ENCODE measurements around the gene RNASE2.
"Not testable (repeated sequence)": the region's sequence is repeated elsewhere in the genome, so short reads cannot be mapped to it uniquely, and the experiment has no call there.

RNASE2 gene

DNA sequence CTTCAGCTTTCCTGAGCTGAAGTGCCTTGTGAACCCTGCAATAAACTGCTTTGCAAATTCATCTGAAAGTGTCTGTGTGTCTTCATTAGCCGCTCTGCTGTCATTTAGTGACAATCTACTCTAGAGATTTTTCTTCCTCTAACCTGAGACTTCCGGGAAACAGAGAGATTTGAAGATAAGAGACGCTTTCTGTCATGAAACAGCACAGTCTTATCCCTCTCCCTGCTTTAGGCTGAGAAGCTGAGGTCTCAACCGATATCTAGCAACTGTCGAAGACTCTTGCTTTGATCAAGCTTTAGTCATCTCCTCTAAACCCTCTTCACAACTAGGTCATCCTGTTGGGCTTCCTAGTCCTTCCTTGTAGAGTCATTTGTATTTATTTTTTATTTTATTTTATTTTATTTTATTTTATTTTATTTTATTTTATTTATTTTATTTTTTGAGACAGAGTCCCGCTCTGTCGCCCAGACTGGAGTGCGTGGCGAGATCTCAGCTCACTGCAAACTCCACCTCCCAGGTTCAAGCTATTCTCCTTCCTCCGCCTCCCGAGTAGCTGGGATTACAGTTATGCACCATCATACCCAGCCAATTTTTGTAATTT lies 1.2 kb downstream of the RNASE2 start:
- no peak overlapping the region for H3K4me3 ChIP-seq (ENCODE audit: low read depth, low read length)
- TF ChIP-seq, protein P1, sequence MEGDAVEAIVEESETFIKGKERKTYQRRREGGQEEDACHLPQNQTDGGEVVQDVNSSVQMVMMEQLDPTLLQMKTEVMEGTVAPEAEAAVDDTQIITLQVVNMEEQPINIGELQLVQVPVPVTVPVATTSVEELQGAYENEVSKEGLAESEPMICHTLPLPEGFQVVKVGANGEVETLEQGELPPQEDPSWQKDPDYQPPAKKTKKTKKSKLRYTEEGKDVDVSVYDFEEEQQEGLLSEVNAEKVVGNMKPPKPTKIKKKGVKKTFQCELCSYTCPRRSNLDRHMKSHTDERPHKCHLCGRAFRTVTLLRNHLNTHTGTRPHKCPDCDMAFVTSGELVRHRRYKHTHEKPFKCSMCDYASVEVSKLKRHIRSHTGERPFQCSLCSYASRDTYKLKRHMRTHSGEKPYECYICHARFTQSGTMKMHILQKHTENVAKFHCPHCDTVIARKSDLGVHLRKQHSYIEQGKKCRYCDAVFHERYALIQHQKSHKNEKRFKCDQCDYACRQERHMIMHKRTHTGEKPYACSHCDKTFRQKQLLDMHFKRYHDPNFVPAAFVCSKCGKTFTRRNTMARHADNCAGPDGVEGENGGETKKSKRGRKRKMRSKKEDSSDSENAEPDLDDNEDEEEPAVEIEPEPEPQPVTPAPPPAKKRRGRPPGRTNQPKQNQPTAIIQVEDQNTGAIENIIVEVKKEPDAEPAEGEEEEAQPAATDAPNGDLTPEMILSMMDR (IDR thresholded peaks at IDR 0.05; ENCODE audit: borderline replicate concordance, insufficient read depth, low read depth, low read length): no peak

DNA sequence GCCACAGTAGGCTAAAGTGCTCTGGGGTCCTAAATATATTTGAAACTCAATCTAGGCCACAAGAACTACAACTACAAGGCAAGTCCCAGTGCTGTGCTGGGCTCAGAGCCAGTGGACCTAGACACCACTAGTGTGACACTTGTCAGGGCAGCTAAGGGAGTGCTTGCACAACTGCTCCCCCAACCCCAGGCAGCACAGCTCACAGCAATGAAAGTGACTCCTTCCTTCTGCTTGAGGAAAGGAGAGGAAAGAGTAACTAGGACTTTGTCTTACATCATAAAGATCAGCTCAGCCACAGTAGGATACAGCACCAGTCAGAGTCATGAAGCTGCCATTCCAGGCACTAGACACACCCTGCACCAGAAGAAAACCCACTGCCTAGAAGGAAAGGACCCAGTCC lies 3.7 kb downstream of the RNASE2 start:
- H3K4me3 ChIP-seq (ENCODE audit: low read depth, low read length): not testable (repeated sequence)

DNA sequence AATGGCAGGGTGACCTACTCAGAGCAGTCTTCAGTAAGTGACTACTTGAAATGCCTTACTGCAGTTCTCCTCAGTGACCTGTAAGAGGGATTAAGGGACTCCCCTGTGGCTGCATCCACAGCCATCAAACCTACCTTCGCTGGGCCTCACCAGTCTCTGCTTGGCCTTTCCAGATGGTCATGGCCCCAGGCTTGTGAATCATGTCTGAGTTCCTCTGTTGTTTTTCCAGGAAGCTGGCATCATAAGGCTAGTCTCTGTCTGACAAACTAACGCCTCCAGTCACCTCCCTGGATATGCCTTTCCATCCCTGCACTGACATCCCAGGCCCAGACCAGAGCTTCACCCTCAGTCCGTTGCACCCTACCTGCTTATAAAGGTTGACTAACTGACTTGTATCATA lies 14.0 kb downstream of the RNASE2 start:
- TF ChIP-seq, protein P1 (IDR thresholded peaks at IDR 0.05; ENCODE audit: borderline replicate concordance, insufficient read depth, low read depth, low read length): no peak

DNA sequence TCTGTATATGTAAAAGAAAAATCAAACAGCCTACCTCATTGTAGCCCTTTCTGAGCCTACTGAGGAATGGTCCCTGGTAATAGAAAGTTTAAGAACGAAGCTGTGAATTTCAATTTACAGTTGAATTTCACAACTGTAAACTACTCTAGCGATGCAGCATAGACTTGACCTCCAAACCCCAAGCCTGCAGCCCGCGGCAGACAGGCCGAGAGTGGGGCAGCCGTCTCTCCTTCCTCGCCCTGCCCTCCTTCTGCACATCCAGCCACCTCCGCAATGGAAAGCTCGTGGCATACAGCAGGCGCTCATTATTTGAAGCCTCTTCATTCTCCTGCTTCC lies 15.3 kb downstream of the RNASE2 start:
- TF ChIP-seq, protein P1 (IDR thresholded peaks at IDR 0.05; ENCODE audit: borderline replicate concordance, insufficient read depth, low read depth, low read length): no peak

More for the DNA sequence above, 14.0 kb downstream of the RNASE2 start:
- no peak overlapping the region for H3K4me3 ChIP-seq (ENCODE audit: low read depth, low read length)

DNA sequence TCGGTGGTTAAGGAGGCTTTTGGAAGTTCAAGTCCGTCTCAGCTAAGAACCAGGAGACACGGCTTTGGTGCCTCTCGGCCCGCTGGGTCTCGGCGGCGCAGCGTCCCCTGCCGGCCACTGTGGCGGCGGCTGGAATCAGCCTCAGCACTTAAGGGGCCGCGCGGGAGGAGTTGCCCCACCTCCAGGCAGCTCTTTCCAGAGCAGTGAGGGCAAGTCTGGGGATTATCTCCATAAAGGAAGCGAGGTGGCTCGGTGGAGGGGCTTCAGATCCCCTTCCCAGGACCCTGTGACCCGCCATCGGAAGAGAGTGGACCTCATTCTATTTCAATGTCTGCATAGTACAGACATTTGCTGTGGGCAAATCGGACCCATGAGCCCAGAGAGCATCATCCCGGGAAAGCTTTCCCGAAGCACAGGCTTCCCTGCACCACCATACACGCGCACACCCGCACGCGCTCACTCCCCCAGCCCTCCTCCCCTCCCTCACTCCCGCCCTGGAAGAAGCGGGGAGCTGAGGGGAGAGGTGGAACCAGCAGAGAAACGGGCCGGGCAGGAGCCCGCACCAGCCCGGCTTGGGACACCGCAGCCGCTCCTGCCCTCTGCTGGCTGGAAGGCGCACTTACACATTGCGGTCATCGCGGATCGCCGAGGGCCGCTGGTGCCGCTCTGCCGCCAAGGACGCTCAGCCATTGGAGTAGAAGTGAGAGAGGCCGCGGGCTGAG lies 15.9 kb downstream of the RNASE2 start:
- H3K4me3 ChIP-seq (ENCODE audit: low read depth, low read length): peak overlapping the region; percentile 40
- TF ChIP-seq, protein P1 (IDR thresholded peaks at IDR 0.05; ENCODE audit: borderline replicate concordance, insufficient read depth, low read depth, low read length): peak; percentile 99

More for the DNA sequence above, 15.3 kb downstream of the RNASE2 start:
- peak overlapping the region; percentile 40 for H3K4me3 ChIP-seq (ENCODE audit: low read depth, low read length)

DNA sequence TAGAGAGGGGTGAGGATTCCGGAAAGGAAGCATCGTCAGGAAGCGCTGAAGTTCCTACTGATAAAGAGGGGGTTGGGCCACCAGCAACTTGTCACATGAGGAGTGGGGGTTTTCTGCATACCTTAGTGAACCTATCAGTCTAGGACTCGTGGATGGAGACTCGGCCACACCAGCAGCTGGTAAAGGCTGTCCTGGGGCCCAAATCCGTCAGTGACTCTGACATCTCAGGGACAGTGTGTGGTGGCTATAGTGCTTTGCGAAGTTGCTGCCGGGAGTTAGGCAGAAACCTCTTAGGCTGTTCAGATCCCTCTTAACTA lies 16.4 kb downstream of the RNASE2 start:
- TF ChIP-seq, protein P1 (IDR thresholded peaks at IDR 0.05; ENCODE audit: borderline replicate concordance, insufficient read depth, low read depth, low read length): no peak
- H3K4me3 ChIP-seq (ENCODE audit: low read depth, low read length): no peak overlapping the region

DNA sequence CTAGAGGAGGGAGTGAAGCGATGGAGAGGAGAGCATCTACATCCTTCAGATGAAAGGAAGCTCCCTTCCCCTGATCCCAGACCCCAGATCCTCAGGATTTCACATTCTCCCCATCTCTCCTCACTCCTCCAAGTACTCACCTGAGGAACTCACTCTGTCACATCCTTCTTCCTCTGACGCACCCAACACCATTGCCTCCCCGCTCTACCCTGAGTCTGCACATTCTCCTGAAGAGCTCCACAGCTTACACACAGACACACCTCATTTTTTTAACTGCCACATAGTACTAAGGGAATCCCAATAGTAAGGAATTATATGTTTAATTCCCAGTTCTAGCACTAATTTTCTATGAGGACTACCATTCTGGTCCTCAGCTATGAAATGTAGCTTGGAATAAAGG lies 18.2 kb downstream of the RNASE2 start:
- TF ChIP-seq, protein P1 (IDR thresholded peaks at IDR 0.05; ENCODE audit: borderline replicate concordance, insufficient read depth, low read depth, low read length): no peak
- no peak overlapping the region for H3K4me3 ChIP-seq (ENCODE audit: low read depth, low read length)
